HG03095 (cell line): ENCODE data around the gene FOXP1.

Experiments
- ATAC-seq: cut with Tn5 transposase; IDR thresholded peaks from one replicate; pipeline ENCODE4 v1.9.1; 2021; ENCODE audit warnings: moderate library complexity; ENCODE audit not compliant: unreplicated experiment

The FOXP1 gene

GRCh38 chr3:71456156-71456555 lies 127.4 kb downstream of the FOXP1 start:
- no peak for ATAC-seq

DNA sequence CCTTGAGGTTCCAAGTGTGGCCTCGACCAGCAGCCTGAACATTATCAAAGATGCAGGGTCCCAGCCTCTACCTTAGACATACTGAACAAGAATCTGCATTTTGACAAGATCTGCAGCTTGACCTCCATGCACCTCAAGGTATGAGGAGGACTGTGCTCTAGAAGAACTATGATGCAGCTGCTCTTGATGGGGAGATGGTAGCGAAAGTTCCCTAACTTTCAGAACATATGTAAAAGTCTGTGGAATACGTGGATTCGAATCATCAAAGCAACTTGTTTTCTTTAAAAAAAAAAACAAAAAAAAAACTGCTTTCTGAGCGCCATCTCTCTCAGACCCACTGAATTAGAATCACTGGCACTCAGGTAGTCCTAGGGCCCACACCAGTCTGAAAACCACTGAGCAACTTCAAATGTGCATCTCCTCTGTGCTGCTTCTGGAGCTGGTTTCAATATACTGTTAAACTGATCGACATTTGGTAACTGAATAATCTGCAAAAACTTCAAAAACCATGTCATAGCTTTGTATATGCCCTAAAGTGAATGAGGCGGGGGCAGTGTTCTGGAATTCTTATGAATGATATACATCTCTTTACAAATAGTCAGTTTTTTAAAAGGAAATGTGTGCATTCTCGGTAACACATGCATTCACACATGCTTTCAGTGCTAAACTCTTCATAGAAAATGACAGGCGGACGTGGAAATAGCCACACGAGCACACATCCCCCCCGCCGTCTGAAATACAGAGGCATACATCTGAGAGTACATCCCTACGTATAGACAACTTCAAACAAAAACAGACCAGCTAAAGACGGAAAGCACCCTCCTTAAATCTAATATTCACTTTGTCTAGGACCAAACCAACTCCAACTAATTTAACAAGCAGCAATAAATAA lies 128.8 kb downstream of the FOXP1 start:
- no peak for ATAC-seq

DNA sequence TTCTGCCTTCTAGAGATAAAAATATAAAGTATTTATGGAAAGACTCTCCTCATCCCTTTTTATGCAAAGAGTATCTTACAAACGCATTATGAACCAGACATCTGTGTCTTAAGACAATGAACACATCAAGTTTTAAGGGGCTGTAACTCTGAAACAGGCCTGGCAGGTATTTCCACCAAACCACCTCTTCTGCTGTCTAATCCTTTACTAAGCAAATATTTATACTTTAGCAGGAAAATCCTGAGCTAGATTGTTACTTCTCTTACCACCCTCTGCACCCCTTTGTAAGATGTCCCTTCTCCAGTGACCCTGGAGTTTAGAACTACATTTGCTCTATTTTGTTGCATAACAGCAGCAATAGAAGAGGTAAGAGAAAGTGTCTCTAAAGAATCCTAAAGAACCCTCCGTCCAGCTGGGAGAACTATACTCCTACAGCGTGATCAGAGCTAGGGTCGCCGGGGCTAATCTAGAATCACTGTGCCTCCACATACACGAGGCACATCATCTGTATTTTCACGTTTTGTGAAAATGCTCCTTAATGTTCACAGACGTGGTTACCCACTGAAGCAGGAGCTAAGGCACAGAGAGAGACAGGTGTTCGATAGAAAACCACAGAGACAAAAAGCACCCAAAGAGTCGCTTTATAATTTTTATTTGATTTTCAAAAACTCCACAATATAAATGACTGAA lies 129.6 kb downstream of the FOXP1 start:
- no peak for ATAC-seq

DNA sequence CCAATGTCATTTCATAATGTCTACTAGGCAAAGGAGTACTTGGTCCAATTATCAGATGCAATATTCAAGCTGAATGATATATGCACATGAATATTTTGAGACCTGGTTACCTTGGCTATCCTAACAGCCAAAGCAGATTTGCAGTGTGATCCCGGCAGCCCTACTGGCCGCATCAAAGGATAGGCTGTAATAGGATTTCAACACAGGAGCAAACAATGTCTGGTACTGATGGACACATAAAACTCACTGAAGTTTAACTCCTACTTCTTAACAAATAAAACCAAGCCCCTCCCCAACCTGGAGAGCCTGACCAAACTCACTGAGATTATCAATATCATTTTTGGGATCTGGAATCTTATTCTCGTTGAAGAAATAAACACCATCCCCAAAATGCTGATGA lies 130.2 kb downstream of the FOXP1 start:
- no peak for ATAC-seq

DNA sequence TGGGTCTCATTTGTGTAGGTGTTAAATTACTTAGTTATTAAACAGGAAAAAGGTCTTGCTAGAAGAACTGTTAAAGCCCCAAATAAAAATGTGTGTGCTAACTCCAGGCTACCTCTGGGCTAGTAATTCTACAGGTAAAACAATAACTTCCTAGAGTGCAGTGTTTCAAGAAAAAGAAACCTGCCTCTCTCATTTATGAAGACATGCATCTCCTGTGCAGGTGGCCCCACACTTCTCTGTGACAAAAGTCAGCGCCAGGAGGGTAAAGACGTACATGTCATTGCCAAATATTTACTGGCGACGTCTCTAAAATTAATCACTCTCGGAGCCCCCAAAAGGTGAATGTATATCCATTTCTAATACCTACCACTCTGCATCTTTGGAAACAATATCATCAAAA lies 131.7 kb downstream of the FOXP1 start:
- ATAC-seq: no peak

DNA sequence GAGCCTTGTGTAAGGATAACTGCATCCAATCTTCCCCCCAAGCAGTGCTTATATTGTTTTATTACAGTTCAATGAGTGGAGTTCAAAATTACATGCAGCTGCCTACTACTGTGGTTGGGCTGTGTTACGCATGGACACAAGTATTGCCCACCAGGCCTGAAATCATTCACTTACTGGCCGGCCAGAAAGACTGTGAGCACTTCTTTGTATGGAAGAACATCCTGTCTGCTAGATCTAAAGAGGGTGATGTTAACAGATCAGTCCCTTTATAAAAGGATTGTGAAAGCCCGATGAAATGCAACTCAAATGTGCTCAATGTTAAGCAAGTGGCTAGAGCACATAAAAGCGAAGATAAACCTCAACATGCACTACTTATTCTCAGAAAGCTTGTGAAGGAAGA lies 132.5 kb downstream of the FOXP1 start:
- no peak for ATAC-seq

DNA sequence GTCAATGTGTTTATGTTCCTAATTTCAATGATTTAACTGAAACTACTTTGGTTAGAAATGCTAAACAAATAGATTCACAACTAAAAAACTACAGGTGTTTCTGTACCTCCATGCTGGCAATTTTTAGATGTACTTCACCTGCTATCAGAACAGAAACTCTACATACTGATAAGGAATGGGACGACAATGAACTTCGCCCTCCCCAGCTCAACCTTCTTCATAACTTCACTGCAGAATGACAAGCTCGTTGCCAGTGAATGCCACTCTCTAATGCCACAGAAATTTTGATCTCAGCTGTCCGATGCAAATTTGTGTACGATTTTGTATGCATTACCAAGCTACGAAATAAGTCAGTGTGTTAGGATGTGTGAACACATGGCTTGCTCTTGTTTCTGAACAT lies 133.4 kb downstream of the FOXP1 start:
- no peak for ATAC-seq

- ATAC-seq: no peak
These were observed 135.7 kb downstream of the FOXP1 start for GRCh38 chr3:71447803-71448202.

DNA sequence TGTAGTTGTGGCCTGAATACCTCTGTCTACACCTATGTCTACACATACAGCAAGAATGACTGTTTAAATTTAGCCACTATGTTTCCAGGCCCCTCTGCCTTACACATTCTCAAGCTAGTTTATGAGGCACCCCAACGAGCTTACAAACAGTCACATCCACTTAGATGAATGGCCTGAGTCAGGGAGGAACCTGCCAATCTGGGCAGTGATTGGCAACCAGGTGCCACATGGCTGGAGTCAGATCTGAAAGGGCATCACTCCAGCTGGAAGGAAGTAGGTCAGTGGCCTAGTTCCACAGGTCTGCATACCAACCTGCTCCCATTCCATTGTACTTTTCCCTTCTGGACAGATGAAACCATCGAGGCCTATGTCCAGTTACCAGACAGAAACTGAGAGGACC lies 136.3 kb downstream of the FOXP1 start:
- no peak for ATAC-seq

DNA sequence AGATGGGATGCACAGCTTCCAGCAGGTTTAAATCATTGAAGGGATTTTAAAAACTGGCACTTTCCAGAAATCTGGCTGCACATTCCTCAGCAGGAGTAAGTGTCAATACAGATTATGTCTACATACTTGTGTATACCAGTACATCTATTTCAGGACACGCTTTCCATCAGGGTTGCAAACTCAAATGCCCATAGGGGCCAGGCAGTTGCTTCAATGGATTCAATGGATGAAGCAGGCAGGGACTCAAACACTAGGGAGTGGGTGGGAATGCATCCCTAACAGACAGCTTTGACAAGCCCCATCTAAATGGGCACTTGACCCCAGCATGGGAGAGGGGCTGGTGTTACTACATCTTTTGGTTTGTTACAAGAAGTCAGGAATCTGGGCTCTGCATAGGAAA lies 136.8 kb downstream of the FOXP1 start:
- ATAC-seq: no peak

- ATAC-seq: no peak
These were observed 137.3 kb downstream of the FOXP1 start for GRCh38 chr3:71446260-71446659.

GRCh38 chr3:71444861-71445259 lies 138.7 kb downstream of the FOXP1 start:
- ATAC-seq: no peak

GRCh38 chr3:71444028-71444860 lies 139.3 kb downstream of the FOXP1 start:
- peak; percentile 91 for ATAC-seq

GRCh38 chr3:71443332-71443731 lies 140.2 kb downstream of the FOXP1 start:
- ATAC-seq: no peak

DNA sequence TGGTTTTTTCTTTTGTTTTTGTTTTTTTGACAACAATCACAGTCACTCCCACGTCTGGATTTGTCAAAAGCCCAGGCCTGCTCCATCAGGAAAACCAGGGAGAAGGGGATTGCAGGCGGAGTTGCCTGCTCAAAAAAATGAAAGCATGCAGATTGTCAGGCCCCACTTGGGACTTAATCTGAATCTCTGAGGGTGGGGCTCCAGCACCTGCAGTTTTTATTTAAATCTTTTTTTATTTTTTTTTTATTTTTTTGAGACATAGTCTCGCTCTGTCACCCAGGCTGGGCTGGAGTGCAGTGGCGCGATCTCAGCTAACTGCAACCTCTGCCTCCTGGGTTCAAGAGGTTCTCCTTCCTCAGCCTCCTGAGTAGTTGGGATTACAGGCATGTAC lies 140.9 kb downstream of the FOXP1 start:
- no peak for ATAC-seq

DNA sequence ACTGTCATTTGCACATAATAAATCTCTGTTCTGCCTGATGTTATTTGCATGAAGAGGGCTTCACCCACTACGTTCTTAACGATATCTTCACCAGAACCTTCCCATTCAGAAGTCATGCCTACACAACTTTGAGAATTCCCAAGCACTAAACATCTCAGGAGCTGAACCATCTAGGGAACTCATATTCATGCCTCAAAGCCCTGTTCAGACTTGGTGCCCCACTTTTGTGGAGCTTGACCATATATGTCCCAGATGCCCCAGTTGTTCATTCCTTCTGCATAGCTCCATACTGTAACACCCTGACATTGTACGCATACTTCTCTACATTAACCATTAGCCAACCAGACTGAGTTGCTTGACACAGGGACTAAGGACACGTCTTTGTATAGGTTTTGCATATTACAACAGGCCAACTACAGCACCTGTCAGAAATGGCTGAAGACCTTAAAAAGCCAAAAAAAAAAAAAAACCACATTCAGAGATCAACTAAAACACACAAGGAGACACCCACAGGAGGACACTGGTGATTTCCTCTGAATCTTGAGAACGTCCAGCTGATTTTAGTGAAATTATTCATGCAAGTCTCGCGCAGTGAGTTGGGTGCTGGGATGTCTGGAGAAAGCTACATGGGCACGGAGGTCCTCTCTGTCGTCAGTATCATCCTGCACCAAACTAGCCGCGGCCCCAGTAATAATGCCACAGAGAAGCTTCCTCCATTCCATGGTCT lies 141.4 kb downstream of the FOXP1 start:
- ATAC-seq: no peak

DNA sequence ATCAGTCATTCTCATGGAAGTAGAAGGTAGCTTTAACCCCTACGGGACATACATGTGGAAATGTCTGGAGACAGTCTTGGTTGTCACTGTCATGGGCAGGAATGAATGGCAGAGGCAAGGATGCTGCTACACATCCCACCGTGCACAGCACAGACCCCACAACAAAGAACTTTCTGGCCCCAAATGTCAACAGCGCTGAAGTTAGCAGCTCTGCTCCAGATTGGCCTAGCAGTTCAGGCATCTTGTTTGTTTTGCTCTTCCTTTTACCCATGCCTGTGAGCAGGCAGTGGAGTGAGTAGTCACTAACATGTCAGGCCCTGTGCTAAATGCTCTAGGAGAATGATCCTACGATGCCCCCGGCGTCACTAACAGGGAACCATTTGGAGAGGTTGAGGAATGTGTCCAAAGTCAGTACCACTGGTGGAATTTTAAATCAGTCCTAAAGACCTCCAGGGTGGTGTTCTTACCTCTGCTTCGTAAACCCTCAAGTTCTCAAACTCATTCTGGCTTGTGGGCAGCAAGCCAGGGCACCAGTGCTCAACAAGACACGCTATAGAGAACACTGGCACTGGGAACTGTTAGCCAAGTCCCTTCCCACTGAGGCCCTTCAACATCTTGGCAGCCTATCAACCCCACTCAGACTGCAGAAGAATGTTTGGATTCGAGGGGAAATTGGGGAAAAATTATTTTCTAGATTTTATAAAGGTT lies 142.2 kb downstream of the FOXP1 start:
- ATAC-seq: no peak

- ATAC-seq: no peak
These were observed 144.6 kb downstream of the FOXP1 start for GRCh38 chr3:71438904-71439303.

DNA sequence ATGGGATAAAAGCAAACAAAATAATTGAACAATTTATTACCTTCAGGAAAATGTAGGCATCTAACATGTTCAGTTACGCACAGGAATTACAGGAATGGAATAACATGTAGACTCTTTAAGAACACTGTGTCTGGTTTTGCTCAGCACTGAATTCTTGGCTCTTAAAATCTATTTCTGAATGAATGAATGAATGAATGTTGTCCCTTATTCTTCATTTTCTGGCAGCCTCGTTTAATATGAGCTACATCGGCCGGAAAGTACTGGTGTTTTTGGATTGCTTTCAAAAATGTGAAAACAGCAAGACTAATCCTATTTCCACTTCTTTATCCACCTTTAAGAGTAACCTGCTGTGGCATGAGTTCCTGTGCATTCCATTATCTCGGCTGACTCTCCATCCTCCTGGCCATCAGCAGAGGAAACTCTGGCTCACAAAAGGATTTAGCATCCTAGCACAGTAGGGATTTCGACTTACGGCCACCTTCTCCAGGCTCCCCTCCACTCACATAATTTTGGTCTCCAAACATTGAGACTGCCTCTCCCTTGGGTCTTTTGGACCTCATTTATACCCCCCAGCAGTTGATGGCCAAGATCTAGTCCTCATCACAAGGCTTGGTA lies 145.3 kb downstream of the FOXP1 start:
- no peak for ATAC-seq

- ATAC-seq: no peak
These were observed 147.2 kb downstream of the FOXP1 start for GRCh38 chr3:71436337-71436736.
